H9 (cell line): ENCODE results near the gene LIF. TPM values are rescaled to one million over a fixed set of nuclear protein-coding genes. Genes with fewer than 3 reads are reported as not detected.

ENCODE experiments used
- DNase-seq: peaks from one replicate; pipeline ENCODE4 v3.0.0-alpha.2; 2017
- H2AFZ ChIP-seq: one replicate; pipeline ENCODE4 v1.6.1; 2013; ENCODE audit warnings: mild to moderate bottlenecking, low read length, control low read depth, moderate library complexity
- H2AK5ac ChIP-seq: 2 replicates; pipeline ENCODE4 v1.6.1; 2013; ENCODE audit warnings: low read length, control low read depth, mixed read lengths; ENCODE audit not compliant: insufficient read length
- H2BK120ac ChIP-seq: one replicate; pipeline ENCODE4 v1.6.1; 2013; ENCODE audit warnings: low read depth, mild to moderate bottlenecking, low read length, control low read depth, inconsistent platforms; ENCODE audit not compliant: poor library complexity, severe bottlenecking
- H2BK12ac ChIP-seq: 2 replicates; pipeline ENCODE4 v1.6.1; 2013; ENCODE audit warnings: low read length, control low read depth, mixed read lengths, low read depth; ENCODE audit not compliant: insufficient read length
- H2BK15ac ChIP-seq: 2 replicates; pipeline ENCODE4 v1.6.1; 2013; ENCODE audit warnings: low read depth, low read length, control low read depth
- H2BK20ac ChIP-seq: one replicate; pipeline ENCODE4 v1.6.1; 2013; ENCODE audit warnings: low read depth, mild to moderate bottlenecking, low read length, control low read depth, inconsistent platforms; ENCODE audit not compliant: poor library complexity, severe bottlenecking
- H2BK5ac ChIP-seq: 2 replicates; pipeline ENCODE4 v1.6.1; 2013; ENCODE audit warnings: low read length, control low read depth, mixed read lengths; ENCODE audit not compliant: insufficient read length
- H3K14ac ChIP-seq: 2 replicates; pipeline ENCODE4 v1.6.1; 2013; ENCODE audit warnings: low read length, control low read depth; ENCODE audit not compliant: insufficient read depth
- H3K18ac ChIP-seq: 2 replicates; pipeline ENCODE4 v1.6.1; 2013; ENCODE audit warnings: low read depth, mild to moderate bottlenecking, mixed read lengths, low read length, control low read depth; ENCODE audit not compliant: insufficient read length
- H3K23ac ChIP-seq: 2 replicates; pipeline ENCODE4 v1.6.1; 2013; ENCODE audit warnings: low read length, control low read depth, mixed read lengths, low read depth; ENCODE audit not compliant: insufficient read length
- H3K23me2 ChIP-seq: 2 replicates; pipeline ENCODE4 v1.6.1; 2013; ENCODE audit warnings: low read depth, mild to moderate bottlenecking, mixed read lengths, low read length, control low read depth; ENCODE audit not compliant: insufficient read length, poor library complexity, severe bottlenecking
- H3K27ac ChIP-seq: 2 replicates; pipeline ENCODE4 v1.5.1; 2013; ENCODE audit warnings: low read length, control low read depth, mixed read lengths, low read depth; ENCODE audit not compliant: insufficient read length
- H3K27me3 ChIP-seq: 2 replicates; pipeline ENCODE4 v1.6.1; 2013; ENCODE audit warnings: low read length, control low read depth, inconsistent platforms; ENCODE audit not compliant: insufficient read depth
- H3K4ac ChIP-seq: 2 replicates; pipeline ENCODE4 v1.6.1; 2013; ENCODE audit warnings: low read depth, mild to moderate bottlenecking, control low read depth, inconsistent platforms, low read length, moderate library complexity
- H3K4me1 ChIP-seq: 2 replicates; pipeline ENCODE4 v1.6.1; 2013; ENCODE audit warnings: low read length, control low read depth, inconsistent platforms; ENCODE audit not compliant: insufficient read depth
- H3K4me2 ChIP-seq: 2 replicates; pipeline ENCODE4 v1.6.1; 2013; ENCODE audit warnings: low read length, control low read depth, mixed read lengths; ENCODE audit not compliant: insufficient read length, insufficient read depth
- H3K56ac ChIP-seq: 2 replicates; pipeline ENCODE4 v1.6.1; 2013; ENCODE audit warnings: low read depth, mild to moderate bottlenecking, mixed read lengths, low read length, control low read depth; ENCODE audit not compliant: insufficient read length
- H3K79me1 ChIP-seq: 2 replicates; pipeline ENCODE4 v1.6.1; 2013; ENCODE audit warnings: low read depth, mild to moderate bottlenecking, moderate library complexity, low read length, control low read depth, inconsistent platforms; ENCODE audit not compliant: insufficient read depth, poor library complexity, severe bottlenecking
- H3K79me2 ChIP-seq: 2 replicates; pipeline ENCODE4 v1.6.1; 2013; ENCODE audit warnings: low read length, control low read depth, inconsistent platforms; ENCODE audit not compliant: insufficient read depth
- H3K9ac ChIP-seq: 2 replicates; pipeline ENCODE4 v1.6.1; 2013; ENCODE audit warnings: low read length, control low read depth, mixed read lengths; ENCODE audit not compliant: insufficient read length; ENCODE audit errors: extremely low read depth
- H3K9me3 ChIP-seq: one replicate; pipeline ENCODE4 v1.6.1; 2013; ENCODE audit warnings: low read depth, low read length, inconsistent platforms; ENCODE audit not compliant: control insufficient read depth
- H3T11ph ChIP-seq: one replicate; pipeline ENCODE4 v1.6.1; 2013; ENCODE audit warnings: mild to moderate bottlenecking, low read length, control low read depth, inconsistent platforms
- H4K20me1 ChIP-seq: one replicate; pipeline ENCODE4 v1.6.1; 2013; ENCODE audit not compliant: control insufficient read depth, insufficient read length, insufficient read depth
- H4K5ac ChIP-seq: 2 replicates; pipeline ENCODE4 v1.6.1; 2013; ENCODE audit warnings: low read depth, mild to moderate bottlenecking, mixed read lengths, low read length, control low read depth; ENCODE audit not compliant: insufficient read length
- H4K8ac ChIP-seq: replicated peaks from 2 replicates; pipeline ENCODE4 v1.6.1; 2013; ENCODE audit warnings: low read length, control low read depth, mixed read lengths, low read depth; ENCODE audit not compliant: insufficient read length
- H4K91ac ChIP-seq: 2 replicates; pipeline ENCODE4 v1.6.1; 2013; ENCODE audit warnings: low read depth, mild to moderate bottlenecking, moderate library complexity, mixed read lengths, low read length, control low read depth; ENCODE audit not compliant: insufficient read length
- H3K27ac Mint-ChIP-seq, 3 experiments: 2 replicates in 2 of 3; 3 replicates in 1 of 3; pipeline ENCODE4 v1.8.0; 2020 to 2021; ENCODE audit warnings: mixed read lengths in 3 of 3, mild to moderate bottlenecking in 1 of 3, moderate library complexity in 1 of 3
- H3K27me3 Mint-ChIP-seq: 2 replicates; pipeline ENCODE4 v1.8.0; 2021; ENCODE audit warnings: low read depth, mild to moderate bottlenecking, moderate library complexity, mixed read lengths
- H3K36me3 Mint-ChIP-seq, 3 experiments: 2 replicates in 2 of 3; 3 replicates in 1 of 3; pipeline ENCODE4 v1.8.0; 2020 to 2021; ENCODE audit warnings: low read depth in 3 of 3, mixed read lengths in 3 of 3; ENCODE audit not compliant: insufficient read depth in 1 of 3
- H3K4me1 Mint-ChIP-seq, 2 experiments: 2 replicates each; pipeline ENCODE4 v1.8.0; 2020; ENCODE audit warnings: mixed read lengths in 2 of 2
- H3K4me3 Mint-ChIP-seq, 2 experiments: 2 replicates in 1 of 2; 3 replicates in 1 of 2; pipeline ENCODE4 v1.8.0; 2020 to 2021; ENCODE audit warnings: mild to moderate bottlenecking in 2 of 2, mixed read lengths in 2 of 2, moderate library complexity in 1 of 2
- H3K9me3 Mint-ChIP-seq, 2 experiments: 2 replicates in 1 of 2; 3 replicates in 1 of 2; pipeline ENCODE4 v1.8.0; 2020; ENCODE audit warnings: mild to moderate bottlenecking in 2 of 2, mixed read lengths in 2 of 2, moderate library complexity in 1 of 2
- WGBS: extraction: QIAGEN DNeasy Blood & Tissue Kit; methylation state at CpG from one replicate; pipeline ENCODE4 v1.1.7; 2013; ENCODE audit warnings: missing lambda C conversion rate, low lambda C conversion rate, mixed read lengths; ENCODE audit not compliant: insufficient read length; ENCODE audit errors: extremely low coverage; 5-methylcytosine and 5-hydroxymethylcytosine counted together
- total RNA-seq: library from RNA; stranded (reverse); gene quantifications from 2 replicates; pipeline ENCODE4 v1.2.1, GENCODE V29; 2021
- TF ChIP-seq, protein P1 (sequence below): fragments of 200-600 bp; sonication (generic); conservative IDR thresholded peaks from 3 replicates; pipeline ENCODE4 v1.8.0; 2021; ENCODE audit warnings: antibody characterized with exemption, mild to moderate bottlenecking

LIF gene
- total RNA-seq, 1 experiment from 2014 or later = 6.1 TPM

GRCh38 chr22:30220338-30221012 is 26.1 kb downstream of the LIF start:
- no peak overlapping the region for H2AFZ ChIP-seq
- H3K27ac Mint-ChIP-seq = no peak overlapping the region
- no peaks in the 10 kb centered on the region for H3K79me2 ChIP-seq
- no CpG with 5 or more reads among the region's 7 CpGs for WGBS
- H2BK5ac ChIP-seq = no peak overlapping the region
- no peaks in the 10 kb centered on the region for H3K36me3 Mint-ChIP-seq
- H4K5ac ChIP-seq = no peak overlapping the region
- H4K20me1 ChIP-seq = no peaks in the 10 kb centered on the region
- no peak overlapping the region for H3K56ac ChIP-seq
- no peak overlapping the region for H2AK5ac ChIP-seq
- H3K9me3 Mint-ChIP-seq = no peaks in the 10 kb centered on the region
- no peaks in the 10 kb centered on the region for H3K23me2 ChIP-seq
- H3K79me1 ChIP-seq = no peaks in the 10 kb centered on the region
- no peak overlapping the region for H3K27ac ChIP-seq
- H3K4me3 Mint-ChIP-seq = no peak overlapping the region
- H3K4ac ChIP-seq = no peak overlapping the region
- H3K14ac ChIP-seq = no peak overlapping the region
- H3K4me2 ChIP-seq = no peak overlapping the region
- no peaks in the 10 kb centered on the region for H3K4me1 ChIP-seq
- no peak overlapping the region for H3K9ac ChIP-seq
- H2BK12ac ChIP-seq = no peak overlapping the region
- H3K23ac ChIP-seq = no peak overlapping the region
- H4K8ac ChIP-seq = no peak overlapping the region
- H2BK15ac ChIP-seq = no peak overlapping the region
- TF ChIP-seq, protein P1, sequence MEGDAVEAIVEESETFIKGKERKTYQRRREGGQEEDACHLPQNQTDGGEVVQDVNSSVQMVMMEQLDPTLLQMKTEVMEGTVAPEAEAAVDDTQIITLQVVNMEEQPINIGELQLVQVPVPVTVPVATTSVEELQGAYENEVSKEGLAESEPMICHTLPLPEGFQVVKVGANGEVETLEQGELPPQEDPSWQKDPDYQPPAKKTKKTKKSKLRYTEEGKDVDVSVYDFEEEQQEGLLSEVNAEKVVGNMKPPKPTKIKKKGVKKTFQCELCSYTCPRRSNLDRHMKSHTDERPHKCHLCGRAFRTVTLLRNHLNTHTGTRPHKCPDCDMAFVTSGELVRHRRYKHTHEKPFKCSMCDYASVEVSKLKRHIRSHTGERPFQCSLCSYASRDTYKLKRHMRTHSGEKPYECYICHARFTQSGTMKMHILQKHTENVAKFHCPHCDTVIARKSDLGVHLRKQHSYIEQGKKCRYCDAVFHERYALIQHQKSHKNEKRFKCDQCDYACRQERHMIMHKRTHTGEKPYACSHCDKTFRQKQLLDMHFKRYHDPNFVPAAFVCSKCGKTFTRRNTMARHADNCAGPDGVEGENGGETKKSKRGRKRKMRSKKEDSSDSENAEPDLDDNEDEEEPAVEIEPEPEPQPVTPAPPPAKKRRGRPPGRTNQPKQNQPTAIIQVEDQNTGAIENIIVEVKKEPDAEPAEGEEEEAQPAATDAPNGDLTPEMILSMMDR = no peak
- no peaks in the 10 kb centered on the region for H3K27me3 ChIP-seq
- peaks cover 0 to 5% of the 10 kb centered on the region in 2 experiments; a peak in 1 of 4 replicates for H3K4me1 Mint-ChIP-seq
- no peak overlapping the region for H3K18ac ChIP-seq
- H3K27me3 Mint-ChIP-seq = peaks cover 10% of the 10 kb centered on the region
- H4K91ac ChIP-seq = no peak overlapping the region
- no peaks in the 10 kb centered on the region for H3K9me3 ChIP-seq
- no peak overlapping the region for H3T11ph ChIP-seq
- H2BK120ac ChIP-seq = no peak overlapping the region
- H2BK20ac ChIP-seq = no peak overlapping the region
- no peak for DNase-seq
